NCI-H460 (cell line): ENCODE data around the gene LGALS16. TPM values are rescaled to one million over a fixed set of nuclear protein-coding genes. Genes with fewer than 3 reads are reported as not detected.

Experiments used
- small RNA-seq, 2 experiments: library from RNA; depleted of rRNA; stranded (forward); fragments of <200 nt; gene quantifications; one replicate each; pipeline ENCODE3, GENCODE V24; 2014
- total RNA-seq: library from RNA; depleted of rRNA; stranded (reverse); fragments of >200 nt; shearing (Covaris generic); gene quantifications from 2 replicates; pipeline ENCODE4 v1.2.3, GENCODE V29; 2014; rRNA removed

Gene LGALS16
- total RNA-seq, 1 experiment from 2014 or later = not detected

Small RNA genes within 50 kb of the gene (small RNA-seq; reads per million reads assigned to genes)
- gene AC005176.2 (0 to 0.12 reads per million in 2 experiments), gene RPS29P27 (0 reads per million in 2 experiments), gene RPS29P30 (0 reads per million in 2 experiments)

Other genes with a start within 250 kb of the LGALS16 start
- gene ZFP36, start 249.1 kb upstream of the LGALS16 start, total RNA-seq = 15.1 and 24.6 TPM in 2 replicates
- gene PLEKHG2, start 243.2 kb upstream of the LGALS16 start, total RNA-seq = 16.7 and 18.0 TPM in 2 replicates
- gene RPS16, start 220.0 kb upstream of the LGALS16 start, total RNA-seq = 541 and 944 TPM in 2 replicates
- gene SUPT5H, start 210.3 kb upstream of the LGALS16 start, total RNA-seq = 42.3 and 48.4 TPM in 2 replicates
- gene TIMM50, start 175.1 kb upstream of the LGALS16 start, total RNA-seq = 75.6 and 81.7 TPM in 2 replicates
- gene DLL3, start 157.0 kb upstream of the LGALS16 start, total RNA-seq = 4.0 and 5.8 TPM in 2 replicates
- gene SELENOV, start 140.8 kb upstream of the LGALS16 start, total RNA-seq = not detected in 2 replicates
- 3.3 and 4.9 TPM in 2 replicates for gene EID2B, start 123.1 kb upstream of the LGALS16 start, total RNA-seq
- 10.7 and 12.6 TPM in 2 replicates for gene EID2, start 115.8 kb upstream of the LGALS16 start, total RNA-seq
- gene LGALS13, start 53.4 kb upstream of the LGALS16 start, total RNA-seq = not detected in 2 replicates
- gene LGALS14, start 48.6 kb downstream of the LGALS16 start, total RNA-seq = not detected in 2 replicates
- not detected in 2 replicates for gene CLC, start 82.1 kb downstream of the LGALS16 start, total RNA-seq
- gene LEUTX, start 122.9 kb downstream of the LGALS16 start, total RNA-seq = not detected in 2 replicates
- 0.98 and 1.2 TPM in 2 replicates for gene DYRK1B, start 178.2 kb downstream of the LGALS16 start, total RNA-seq
- 138 and 154 TPM in 2 replicates for gene FBL, start 190.5 kb downstream of the LGALS16 start, total RNA-seq